Kidney epithelial cell (primary cell): ENCODE data around the gene ANKRD37. TPM values are rescaled to one million over a fixed set of nuclear protein-coding genes. Genes with fewer than 3 reads are reported as not detected.

ENCODE experiments used
- DNase-seq: peaks from one replicate; pipeline ENCODE4 v3.0.0-alpha.2; 2010; ENCODE audit warnings: low read depth
- H3K27me3 ChIP-seq: 2 replicates; pipeline ENCODE4 v1.6.0; 2011; ENCODE audit warnings: low read length; ENCODE audit not compliant: control insufficient read depth, insufficient read depth
- H3K36me3 ChIP-seq: 2 replicates; pipeline ENCODE4 v1.5.1; 2011; ENCODE audit warnings: low read length; ENCODE audit not compliant: control insufficient read depth, insufficient read depth
- H3K4me3 ChIP-seq: 2 replicates; pipeline ENCODE4 v1.5.1; 2011; ENCODE audit warnings: low read depth, mild to moderate bottlenecking, control low read depth, low read length
- total RNA-seq: library from RNA; depleted of rRNA; stranded (reverse); fragments of >200 nt; gene quantifications from 2 replicates; pipeline ENCODE4 v1.2.3, GENCODE V29; 2015
- TF ChIP-seq, protein P1 (sequence below): IDR thresholded peaks from 2 replicates; pipeline ENCODE4 v1.5.1; 2011; ENCODE audit warnings: mild to moderate bottlenecking, moderate library complexity, low read length, control low read depth, inconsistent platforms; ENCODE audit not compliant: insufficient read depth, poor library complexity, severe bottlenecking

Gene ANKRD37, protein sequence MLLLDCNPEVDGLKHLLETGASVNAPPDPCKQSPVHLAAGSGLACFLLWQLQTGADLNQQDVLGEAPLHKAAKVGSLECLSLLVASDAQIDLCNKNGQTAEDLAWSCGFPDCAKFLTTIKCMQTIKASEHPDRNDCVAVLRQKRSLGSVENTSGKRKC
- total RNA-seq: 1.7 and 7.3 TPM in 2 replicates

DNA sequence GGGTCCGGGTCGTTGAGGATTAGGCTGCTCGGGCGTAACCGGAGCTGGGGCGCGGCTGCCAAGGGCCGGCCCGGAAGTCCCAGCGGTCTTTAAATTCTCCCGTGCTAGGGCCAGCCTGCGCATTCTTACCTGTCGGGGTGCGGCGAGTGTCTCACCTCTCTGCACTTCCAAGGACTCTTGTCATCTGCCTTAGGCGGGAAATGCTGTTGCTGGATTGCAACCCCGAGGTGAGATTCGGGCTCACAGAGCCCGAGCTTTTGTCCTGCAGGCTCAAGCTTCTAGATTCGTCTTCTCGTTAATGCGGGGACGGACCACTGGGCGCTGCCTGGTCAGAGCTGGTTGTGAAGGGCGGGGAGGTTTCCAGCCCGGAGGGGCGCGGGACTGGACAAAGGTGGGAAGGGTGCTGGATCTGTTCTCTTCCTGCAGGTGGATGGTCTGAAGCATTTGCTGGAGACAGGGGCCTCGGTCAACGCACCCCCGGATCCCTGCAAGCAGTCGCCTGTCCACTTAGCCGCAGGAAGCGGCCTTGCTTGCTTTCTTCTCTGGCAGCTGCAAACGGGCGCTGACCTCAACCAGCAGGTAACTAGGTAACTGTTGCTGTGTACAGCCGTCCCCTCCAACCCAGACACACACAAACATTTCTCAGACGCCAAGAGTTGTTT lies at the start of gene ANKRD37:
Gene ANKRD37, plus strand, starts transcription at position 118 of the 662 bp plus-strand sequence. Its CDS starts 83 bp downstream, at position 201.
- Histone ChIP-seq H3K27me3 (no peaks in the 10 kb centered on the region), H3K36me3 (peaks cover 2% of the 10 kb centered on the region), H3K4me3 (peak within 1 kb of the TSS; percentile 49)
- DNase-seq: peak; percentile 50
- TF ChIP-seq, protein P1, sequence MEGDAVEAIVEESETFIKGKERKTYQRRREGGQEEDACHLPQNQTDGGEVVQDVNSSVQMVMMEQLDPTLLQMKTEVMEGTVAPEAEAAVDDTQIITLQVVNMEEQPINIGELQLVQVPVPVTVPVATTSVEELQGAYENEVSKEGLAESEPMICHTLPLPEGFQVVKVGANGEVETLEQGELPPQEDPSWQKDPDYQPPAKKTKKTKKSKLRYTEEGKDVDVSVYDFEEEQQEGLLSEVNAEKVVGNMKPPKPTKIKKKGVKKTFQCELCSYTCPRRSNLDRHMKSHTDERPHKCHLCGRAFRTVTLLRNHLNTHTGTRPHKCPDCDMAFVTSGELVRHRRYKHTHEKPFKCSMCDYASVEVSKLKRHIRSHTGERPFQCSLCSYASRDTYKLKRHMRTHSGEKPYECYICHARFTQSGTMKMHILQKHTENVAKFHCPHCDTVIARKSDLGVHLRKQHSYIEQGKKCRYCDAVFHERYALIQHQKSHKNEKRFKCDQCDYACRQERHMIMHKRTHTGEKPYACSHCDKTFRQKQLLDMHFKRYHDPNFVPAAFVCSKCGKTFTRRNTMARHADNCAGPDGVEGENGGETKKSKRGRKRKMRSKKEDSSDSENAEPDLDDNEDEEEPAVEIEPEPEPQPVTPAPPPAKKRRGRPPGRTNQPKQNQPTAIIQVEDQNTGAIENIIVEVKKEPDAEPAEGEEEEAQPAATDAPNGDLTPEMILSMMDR: no peak

DNA sequence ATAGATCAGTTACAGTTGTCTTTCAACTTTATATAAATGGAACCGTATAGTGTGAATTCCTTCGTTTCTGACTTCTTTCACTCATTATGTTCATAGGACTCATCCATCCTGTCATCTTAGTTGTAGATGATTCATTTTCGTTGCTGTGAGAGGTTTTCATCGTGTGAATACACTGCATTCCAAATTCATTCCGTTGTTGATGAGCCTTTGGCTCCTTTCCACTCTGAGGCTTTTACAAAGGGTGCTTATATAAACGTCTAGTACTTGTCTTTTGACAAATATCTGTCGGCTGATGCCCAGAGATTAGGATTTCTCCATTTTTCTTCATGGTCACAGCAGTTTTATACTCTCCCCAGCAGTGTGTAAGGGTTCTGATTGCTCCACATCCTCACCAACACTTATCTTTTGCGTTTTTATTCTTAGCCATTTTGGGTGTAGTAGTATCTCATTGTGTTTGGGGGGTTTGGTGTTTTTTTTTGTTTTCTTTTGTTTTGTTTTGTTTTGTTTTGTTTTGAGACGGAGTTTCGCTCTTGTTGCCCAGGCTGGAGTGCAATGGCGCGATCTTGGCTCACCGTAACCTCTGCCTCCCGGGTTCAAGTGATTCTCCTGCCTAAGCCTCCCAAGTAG lies 49.6 kb upstream of the ANKRD37 start:
- no peak overlapping the region for H3K4me3 ChIP-seq
- no peaks in the 10 kb centered on the region for H3K27me3 ChIP-seq
- H3K36me3 ChIP-seq: no peaks in the 10 kb centered on the region
- no peak for DNase-seq
- TF ChIP-seq, protein P1: no peak

DNA sequence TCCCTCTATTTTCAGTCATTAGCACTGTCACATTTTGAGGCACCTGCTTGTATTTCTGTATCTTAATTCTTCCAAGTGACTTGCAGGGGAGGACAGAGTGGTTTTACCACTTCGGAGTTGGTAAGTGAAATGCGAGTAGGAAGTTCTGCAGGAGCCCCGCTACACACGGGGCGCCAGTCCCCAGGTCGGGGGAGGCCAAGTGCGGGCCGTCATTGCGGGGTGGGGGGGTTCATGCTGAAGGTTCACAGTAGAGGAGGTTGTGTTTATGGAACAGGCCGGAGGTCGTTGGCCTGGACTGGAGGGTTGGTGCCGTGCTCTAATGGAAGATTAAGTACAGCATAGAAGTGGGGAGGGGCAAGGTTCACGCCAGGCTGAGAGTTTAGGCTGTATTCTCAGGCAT lies 45.0 kb upstream of the ANKRD37 start:
- no peaks in the 10 kb centered on the region for H3K27me3 ChIP-seq
- H3K4me3 ChIP-seq: no peak overlapping the region
- DNase-seq: no peak
- H3K36me3 ChIP-seq: no peaks in the 10 kb centered on the region
- TF ChIP-seq, protein P1: no peak

DNA sequence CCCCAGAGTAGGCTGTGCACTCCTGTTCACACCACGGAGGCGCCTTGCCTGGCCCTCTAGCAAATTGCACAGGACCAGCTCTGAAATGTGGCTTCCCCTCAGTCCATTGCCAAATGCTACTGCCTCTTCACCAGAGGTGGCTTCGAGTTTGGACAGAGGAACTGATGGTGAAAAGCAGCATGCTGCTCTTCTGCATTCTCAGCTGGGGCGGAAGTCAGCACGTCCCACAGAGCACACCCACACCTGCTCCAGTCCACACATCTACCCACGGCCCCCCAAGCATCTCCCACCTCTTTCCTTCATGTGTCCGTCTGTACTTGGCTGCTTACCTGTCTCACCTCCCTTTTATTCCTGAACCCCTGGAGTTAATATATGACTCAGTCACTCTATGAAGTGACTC lies 44.4 kb upstream of the ANKRD37 start:
- Histone ChIP-seq H3K36me3 (no peaks in the 10 kb centered on the region), H3K4me3 (no peak overlapping the region), H3K27me3 (no peaks in the 10 kb centered on the region)
- TF ChIP-seq, protein P1: no peak
- DNase-seq: no peak

DNA sequence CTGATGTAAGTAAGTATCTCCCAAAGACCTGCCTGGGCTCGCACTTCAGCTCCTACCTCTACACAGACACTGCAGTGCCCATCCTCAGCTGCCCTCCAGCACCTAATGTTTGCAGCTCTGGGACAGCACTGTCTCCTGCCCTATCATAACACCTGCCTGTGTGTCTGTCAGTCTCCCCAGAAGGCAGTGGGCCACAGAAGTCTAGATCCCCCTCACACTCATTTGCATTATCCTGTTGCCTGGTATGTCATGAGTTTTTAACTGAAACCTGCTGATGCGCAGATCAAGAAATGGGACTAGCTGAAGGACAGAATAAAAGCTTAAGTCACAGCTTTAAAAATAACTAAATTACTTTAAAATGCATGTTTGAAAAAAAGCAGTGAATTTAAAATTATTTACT lies 43.9 kb upstream of the ANKRD37 start:
- TF ChIP-seq, protein P1: no peak
- DNase-seq: no peak
- no peaks in the 10 kb centered on the region for H3K36me3 ChIP-seq
- H3K4me3 ChIP-seq: no peak overlapping the region
- H3K27me3 ChIP-seq: no peaks in the 10 kb centered on the region
